Aorta (tissue), 5 donors: ENCODE data around the gene ADCY1. TPM values are rescaled to one million over a fixed set of nuclear protein-coding genes. Genes with fewer than 3 reads are reported as not detected.

ENCODE experiments used
- ATAC-seq: fragments of 200-7000 bp; cut with Tn5 transposase; one replicate; pipeline ENCODE4 v1.9.1; 2022; ENCODE audit warnings: moderate library complexity; ENCODE audit not compliant: low FRiP score
- DNase-seq, 2 donors: peaks; one replicate each; pipeline ENCODE4 v3.0.0-alpha.2; 2020
- H3K27ac ChIP-seq, 2 donors: one replicate each; pipeline ENCODE4 v1.5.1; 2013; ENCODE audit warnings: low read length in 2 of 2, mild to moderate bottlenecking in 2 of 2, moderate library complexity in 2 of 2, control low read depth in 1 of 2, inconsistent platforms in 1 of 2, low read depth in 1 of 2
- H3K27me3 ChIP-seq, 2 donors: one replicate each; pipeline ENCODE4 v1.6.1; 2013; ENCODE audit warnings: control low read depth in 1 of 2, low read length in 1 of 2, mild to moderate bottlenecking in 1 of 2, moderate library complexity in 1 of 2; ENCODE audit not compliant: insufficient read depth in 2 of 2, control insufficient read depth in 1 of 2
- H3K36me3 ChIP-seq, 2 donors: one replicate each; pipeline ENCODE4 v1.6.1; 2013; ENCODE audit warnings: control low read depth in 1 of 2, low read length in 1 of 2, mild to moderate bottlenecking in 1 of 2; ENCODE audit not compliant: insufficient read depth in 2 of 2, control insufficient read depth in 1 of 2
- H3K4me1 ChIP-seq, 2 donors: one replicate each; pipeline ENCODE4 v1.6.1; 2013; ENCODE audit warnings: low read length in 2 of 2, control low read depth in 1 of 2, mild to moderate bottlenecking in 1 of 2, moderate library complexity in 1 of 2; ENCODE audit not compliant: insufficient read depth in 2 of 2, control insufficient read depth in 1 of 2
- H3K4me3 ChIP-seq, 2 donors: one replicate each; pipeline ENCODE4 v1.5.1; 2013; ENCODE audit warnings: low read length in 2 of 2, control low read depth in 1 of 2, mild to moderate bottlenecking in 1 of 2
- H3K9me3 ChIP-seq: one replicate; pipeline ENCODE4 v1.6.1; 2013; ENCODE audit warnings: mild to moderate bottlenecking, low read length; ENCODE audit not compliant: control insufficient read depth
- WGBS, 2 donors: extraction: QIAGEN DNeasy Blood & Tissue Kit; methylation state at CpG; one replicate each; pipeline ENCODE4 v1.1.7; 2013; 5-methylcytosine and 5-hydroxymethylcytosine counted together
- intact Hi-C, 2 donors: fragments of 100-400 bp; cut with DNase I; formaldehyde crosslinking; loops; one replicate each; pipeline versions ENCODE4 v1.14.2 to v1.15.0; 2022
- polyA plus RNA-seq, 2 donors: library from polyadenylated mRNA; stranded (reverse); fragments of 200-250 nt; gene quantifications; one replicate each; pipeline ENCODE4 v1.2.3, GENCODE V29; 2013
- total RNA-seq, 2 donors: library from RNA; stranded (reverse); fragmentation: NEBNext Ultra II Directional; extraction: Animal tissue kit (Norgen Biotek cat#: 25700); gene quantifications; one replicate each; pipeline ENCODE4 v1.2.1, GENCODE V29; 2021
- donor health status: healthy with polysubstance abuse.
- donor health status: Bipolar disorder and iron deficiency.
- donor health status: DM: no; HTN: no; CAD: no.
- donor health status: DM: no; HTN: no; CAD: no.
- donor health status: DM: yes; HTN: yes; CAD: no.

ADCY1 gene
- total and polyA plus RNA-seq, 4 donors = 0.20 to 5.8 (median 1.8) TPM

DNA sequence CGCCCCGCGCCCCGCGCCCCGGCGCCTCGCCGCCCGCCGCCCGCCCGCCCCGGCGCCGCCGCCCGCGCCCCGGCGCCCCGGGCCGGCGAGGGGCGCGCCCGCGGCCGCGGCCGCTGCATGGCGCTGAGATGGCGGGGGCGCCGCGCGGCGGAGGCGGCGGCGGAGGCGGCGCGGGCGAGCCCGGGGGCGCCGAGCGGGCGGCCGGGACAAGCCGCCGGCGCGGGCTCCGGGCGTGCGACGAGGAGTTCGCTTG, 174 bp downstream of the ADCY1 start:
- intact Hi-C loops = no loop called here
- no peaks in the 10 kb centered on the region for H3K9me3 ChIP-seq
- no peaks in the 10 kb centered on the region for H3K27me3 ChIP-seq
- no peaks in the 10 kb centered on the region for H3K4me1 ChIP-seq
- ATAC-seq = no peak
- peak overlapping the region in 1 of 2 donors; percentile 1 for H3K4me3 ChIP-seq
- no peaks in the 10 kb centered on the region for H3K36me3 ChIP-seq
- no peak overlapping the region for H3K27ac ChIP-seq
- DNase-seq = no peak
- 0 to 1% methylated on average over 3 to 60 of the region's 60 CpGs for WGBS, 2 donors

DNA sequence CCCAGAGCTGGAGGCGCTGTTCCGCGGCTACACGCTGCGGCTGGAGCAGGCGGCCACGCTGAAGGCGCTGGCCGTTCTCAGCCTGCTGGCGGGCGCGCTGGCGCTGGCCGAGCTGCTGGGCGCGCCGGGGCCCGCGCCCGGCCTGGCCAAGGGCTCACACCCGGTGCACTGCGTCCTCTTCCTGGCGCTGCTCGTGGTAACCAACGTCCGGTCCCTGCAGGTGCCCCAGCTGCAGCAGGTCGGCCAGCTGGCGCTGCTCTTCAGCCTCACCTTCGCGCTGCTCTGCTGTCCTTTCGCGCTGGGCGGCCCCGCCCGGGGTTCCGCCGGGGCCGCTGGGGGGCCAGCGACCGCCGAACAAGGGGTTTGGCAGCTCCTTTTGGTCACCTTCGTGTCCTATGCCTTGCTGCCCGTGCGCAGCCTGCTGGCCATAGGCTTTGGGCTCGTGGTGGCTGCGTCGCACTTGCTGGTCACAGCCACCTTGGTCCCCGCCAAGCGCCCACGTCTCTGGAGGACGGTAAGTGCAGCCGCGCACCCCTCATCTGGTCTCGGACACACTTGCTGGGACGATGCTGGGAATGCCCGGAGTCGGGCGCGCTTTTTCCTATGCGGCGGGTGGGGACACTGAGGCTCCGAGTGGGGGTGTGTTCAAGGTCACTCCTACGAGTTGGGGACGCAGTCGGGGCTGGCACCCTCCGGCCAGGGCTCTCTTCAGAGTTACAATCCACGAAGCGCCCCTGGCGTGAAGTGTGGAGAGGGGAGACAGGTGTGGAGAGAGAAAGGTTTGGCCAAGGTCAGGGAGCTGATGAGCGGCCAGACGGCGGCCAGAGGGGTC, 717 bp downstream of the ADCY1 start:
- intact Hi-C loops = no loop called here
- peak overlapping the region in 1 of 2 donors; percentile 1 for H3K4me3 ChIP-seq
- WGBS, 2 donors = 1% methylated on average over 72 of the region's 72 CpGs
- DNase-seq (no peak), ATAC-seq (no peak)
- no peaks in the 10 kb centered on the region for H3K9me3 ChIP-seq
- no peaks in the 10 kb centered on the region for H3K27me3 ChIP-seq
- H3K27ac ChIP-seq = no peak overlapping the region
- H3K4me1 ChIP-seq = no peaks in the 10 kb centered on the region
- H3K36me3 ChIP-seq = no peaks in the 10 kb centered on the region

DNA sequence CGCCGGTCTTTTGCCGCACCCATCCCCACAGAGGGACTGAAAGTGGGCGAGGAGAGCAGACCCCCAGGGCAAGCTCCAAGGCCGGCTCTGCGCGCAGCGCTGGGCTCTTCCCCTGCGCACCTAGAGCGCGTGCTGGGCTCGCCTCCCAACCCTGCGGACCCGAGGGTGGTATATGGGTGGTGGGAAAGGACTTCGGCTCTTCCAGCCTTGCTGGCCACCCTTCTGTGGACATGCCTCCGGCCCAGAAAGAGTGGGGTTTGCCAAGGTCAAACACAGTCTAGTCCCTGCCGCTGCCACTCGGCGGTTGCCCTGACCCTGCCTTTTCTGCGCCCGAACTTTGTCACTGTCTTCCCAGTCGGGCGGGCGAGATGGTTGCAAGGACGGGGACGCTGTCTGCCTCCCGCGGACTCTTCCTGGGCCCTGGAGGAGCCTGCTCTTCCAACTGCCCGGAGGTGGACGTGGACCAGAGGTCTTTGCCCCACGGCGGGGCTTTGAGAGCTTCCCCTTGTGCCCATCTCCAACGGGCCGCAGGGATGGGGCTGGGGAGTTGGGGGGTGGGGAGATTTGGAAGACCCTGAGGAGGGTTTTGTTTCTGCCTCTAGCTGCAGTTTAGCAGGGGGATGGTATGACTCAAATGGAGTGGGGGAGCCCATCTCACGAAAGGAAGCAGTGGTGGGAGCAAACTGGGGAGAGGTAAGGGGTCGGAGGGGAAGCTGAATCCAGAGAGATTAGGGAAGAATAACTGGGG, 1.5 kb downstream of the ADCY1 start:
- H3K27me3 ChIP-seq = no peaks in the 10 kb centered on the region
- H3K4me3 ChIP-seq = no peak overlapping the region
- intact Hi-C loops = no loop called here
- no peak for ATAC-seq
- no peaks in the 10 kb centered on the region for H3K36me3 ChIP-seq
- DNase-seq = no peak
- no peak overlapping the region for H3K27ac ChIP-seq
- H3K9me3 ChIP-seq = no peaks in the 10 kb centered on the region
- 9 to 11% methylated on average over 36 of the region's 36 CpGs for WGBS, 2 donors
- no peaks in the 10 kb centered on the region for H3K4me1 ChIP-seq

DNA sequence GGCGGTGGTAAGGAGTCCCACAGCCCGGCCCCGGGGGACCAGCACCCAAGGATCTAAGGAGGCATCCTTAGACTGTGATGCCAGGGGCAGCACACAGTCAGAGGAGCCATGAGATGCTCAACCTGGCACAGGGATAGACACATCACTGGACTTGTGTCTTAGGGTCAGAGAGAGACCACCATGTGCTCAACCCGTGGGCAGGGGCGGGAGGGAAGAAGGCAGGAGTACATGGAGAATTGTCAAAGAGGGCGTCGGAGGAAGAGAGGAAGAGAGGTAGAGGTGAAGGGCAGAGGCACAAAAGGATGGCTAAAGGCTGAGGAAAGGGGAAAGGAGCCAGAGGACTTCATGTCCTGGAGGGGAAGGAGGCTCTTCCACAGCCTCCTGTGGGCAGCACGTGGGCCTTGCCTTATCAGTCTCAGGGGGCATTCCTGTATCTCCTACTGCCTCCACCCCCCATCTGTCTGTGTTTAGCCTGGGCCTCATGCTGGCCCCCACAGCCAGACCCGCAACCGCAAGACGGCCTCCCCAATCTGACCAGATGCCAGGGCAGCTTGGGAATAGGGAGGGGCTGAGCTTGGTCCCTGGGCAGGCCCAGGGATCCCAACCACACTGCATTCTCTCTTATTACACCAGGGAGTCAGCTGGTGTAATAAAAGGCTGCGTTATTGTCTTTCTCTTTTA, 2.2 kb downstream of the ADCY1 start:
- Histone ChIP-seq H3K27ac (no peak overlapping the region), H3K4me1 (no peaks in the 10 kb centered on the region), H3K4me3 (no peak overlapping the region), H3K9me3 (no peaks in the 10 kb centered on the region), H3K27me3 (no peaks in the 10 kb centered on the region), H3K36me3 (no peaks in the 10 kb centered on the region)
- intact Hi-C loops = no loop called here
- WGBS, 2 donors = 62 to 63% methylated on average over 12 of the region's 12 CpGs
- no peak for DNase-seq
- no peak for ATAC-seq

DNA sequence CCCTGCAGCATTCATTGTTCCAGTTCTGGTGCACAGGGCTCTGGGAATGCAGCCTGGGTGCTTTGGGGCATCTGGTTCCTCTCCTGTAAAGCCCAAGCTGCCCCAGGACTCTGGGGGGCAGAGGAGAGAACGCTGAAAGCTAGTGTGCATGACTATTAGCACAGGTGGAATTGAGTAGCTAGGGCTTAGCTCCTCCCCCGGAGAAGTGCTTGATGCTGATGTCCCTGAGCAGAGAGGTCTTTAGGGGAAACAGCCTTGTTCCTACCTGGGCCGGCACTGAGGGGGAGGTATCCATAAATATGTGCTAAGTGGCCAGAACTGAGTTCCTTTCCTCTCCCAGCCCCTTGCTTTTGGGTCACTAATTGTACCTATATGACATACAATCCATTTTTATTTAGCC, 3.9 kb downstream of the ADCY1 start:
- Histone ChIP-seq H3K4me1 (no peaks in the 10 kb centered on the region), H3K27me3 (no peaks in the 10 kb centered on the region), H3K9me3 (no peaks in the 10 kb centered on the region), H3K4me3 (no peak overlapping the region), H3K36me3 (no peaks in the 10 kb centered on the region), H3K27ac (no peak overlapping the region)
- 79 to 84% methylated on average over 3 of the region's 3 CpGs for WGBS, 2 donors
- ATAC-seq = no peak
- intact Hi-C loops = no loop called here
- no peak for DNase-seq

DNA sequence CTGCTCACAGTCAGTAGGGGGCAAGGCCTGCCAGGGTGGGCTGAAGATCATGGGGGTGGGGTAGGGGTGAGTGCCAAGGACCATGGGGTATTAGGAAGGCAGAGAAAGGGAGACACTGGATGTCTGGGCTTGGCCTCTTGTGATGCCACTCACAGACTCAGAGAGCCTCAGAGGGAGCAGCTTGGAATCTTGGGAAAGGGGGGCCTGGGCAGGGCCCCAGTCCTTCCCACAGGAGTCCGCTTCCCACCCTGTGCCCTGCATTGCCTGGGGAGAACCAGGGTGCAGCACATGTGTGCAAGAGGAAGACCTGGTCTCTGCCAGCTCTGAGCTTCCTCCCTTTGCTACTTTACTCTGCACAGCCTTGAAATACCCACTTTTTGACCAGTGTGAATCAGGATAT, 4.3 kb downstream of the ADCY1 start:
- H3K27me3 ChIP-seq = no peaks in the 10 kb centered on the region
- H3K36me3 ChIP-seq = no peaks in the 10 kb centered on the region
- no peak overlapping the region for H3K27ac ChIP-seq
- H3K4me3 ChIP-seq = no peak overlapping the region
- H3K9me3 ChIP-seq = no peaks in the 10 kb centered on the region
- H3K4me1 ChIP-seq = no peaks in the 10 kb centered on the region
- no peak for DNase-seq
- WGBS, 2 donors = 93% methylated on average over 1 of the region's 1 CpG
- intact Hi-C loops = no loop called here
- no peak for ATAC-seq

DNA sequence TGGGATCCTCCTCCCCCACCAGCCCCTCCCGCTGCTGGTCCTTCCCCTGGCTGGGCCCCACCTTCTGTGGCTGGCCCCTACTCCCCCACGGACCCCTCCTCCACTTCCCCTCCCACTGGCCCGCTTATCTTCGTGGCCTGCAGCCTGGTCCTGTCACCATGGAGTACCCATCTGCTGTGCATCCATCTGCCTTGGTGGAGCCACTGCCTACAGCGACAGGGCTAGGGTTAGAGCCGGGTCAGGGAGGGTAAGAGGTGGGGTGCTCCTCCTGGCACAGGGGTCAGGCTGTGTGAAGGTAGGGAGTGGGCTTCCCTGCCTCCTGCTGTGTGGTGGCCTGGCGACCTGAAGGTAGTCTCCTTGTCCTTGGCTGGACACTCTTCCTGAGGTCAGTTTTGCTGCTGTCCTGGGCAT, 5.2 kb downstream of the ADCY1 start:
- ATAC-seq (no peak), DNase-seq (no peak)
- WGBS, 2 donors = 63 to 65% methylated on average over 7 of the region's 7 CpGs
- Histone ChIP-seq H3K9me3 (no peaks in the 10 kb centered on the region), H3K27ac (no peak overlapping the region), H3K36me3 (no peaks in the 10 kb centered on the region), H3K4me1 (no peaks in the 10 kb centered on the region), H3K4me3 (no peak overlapping the region), H3K27me3 (no peaks in the 10 kb centered on the region)
- intact Hi-C loops = no loop called here

DNA sequence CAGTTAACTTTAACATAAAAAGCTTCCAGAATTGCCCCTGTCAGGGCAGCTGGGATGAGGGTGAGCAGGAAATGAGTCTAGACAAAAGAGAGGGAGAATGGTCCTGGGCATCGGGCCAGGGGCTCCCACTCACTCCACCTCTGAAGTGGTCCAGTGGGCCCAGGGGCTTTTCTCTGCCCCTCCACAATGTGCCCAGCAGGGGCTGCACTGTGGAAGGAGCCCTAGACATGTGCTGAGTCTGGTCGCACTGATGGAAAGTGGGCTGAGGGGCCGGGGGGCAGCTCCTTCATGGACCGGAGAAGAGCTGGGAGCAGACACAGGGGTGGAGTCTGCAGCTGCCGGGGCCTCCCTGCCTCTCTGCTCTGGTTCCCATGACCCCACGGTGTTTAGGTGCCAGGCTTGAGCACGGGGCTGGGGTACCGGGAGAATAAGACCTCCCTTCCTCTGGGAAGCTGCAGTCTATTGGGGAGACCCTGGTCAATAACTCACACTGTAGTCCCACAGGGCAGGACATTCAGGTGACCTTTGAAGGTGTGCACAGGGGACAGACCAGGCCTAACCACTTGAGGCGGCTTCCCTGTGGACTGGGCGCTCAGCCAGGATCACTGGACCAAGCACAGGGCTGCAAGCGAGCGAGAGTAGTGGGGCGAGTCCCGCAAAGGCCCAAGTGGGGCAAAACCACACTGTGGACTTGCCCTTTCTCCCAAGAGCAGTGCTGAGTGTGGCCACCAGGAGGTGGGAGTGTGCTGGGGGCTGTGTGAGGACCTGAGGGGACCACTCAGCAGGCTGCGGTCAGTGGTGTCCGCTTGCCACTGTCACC, 6.1 kb downstream of the ADCY1 start:
- intact Hi-C loops = no loop called here
- no peaks in the 10 kb centered on the region for H3K36me3 ChIP-seq

More for the DNA sequence above, 6.1 kb downstream of the ADCY1 start:
- H3K4me1 ChIP-seq = no peaks in the 10 kb centered on the region
- H3K27me3 ChIP-seq = no peaks in the 10 kb centered on the region
- H3K9me3 ChIP-seq = no peaks in the 10 kb centered on the region
- no peak for ATAC-seq
- no peak for DNase-seq
- 83 to 84% methylated on average over 16 of the region's 16 CpGs for WGBS, 2 donors
- H3K27ac ChIP-seq = no peak overlapping the region
- H3K4me3 ChIP-seq = no peak overlapping the region
